Activated CD4-positive, alpha-beta T cell treated with anti-CD3 and anti-CD28 coated beads, Interleukin-2, amount 10 ng/mL, durations not matched to agents 24 days and 14 days (primary cell): ENCODE results near the gene NRG3. TPM values are rescaled to one million over a fixed set of nuclear protein-coding genes. Genes with fewer than 3 reads are reported as not detected.

ENCODE experiments used
- DNase-seq: peaks from one replicate; pipeline ENCODE4 v3.0.0; 2022
- H3K27ac Mint-ChIP-seq: one replicate; pipeline ENCODE4 v1.8.0; 2022; ENCODE audit warnings: mild to moderate bottlenecking, mixed read lengths
- H3K27me3 Mint-ChIP-seq: one replicate; pipeline ENCODE4 v1.8.0; 2022; ENCODE audit warnings: mixed read lengths
- H3K36me3 Mint-ChIP-seq: one replicate; pipeline ENCODE4 v1.8.0; 2022; ENCODE audit warnings: low read depth, mild to moderate bottlenecking, mixed read lengths
- H3K4me1 Mint-ChIP-seq: one replicate; pipeline ENCODE4 v1.8.0; 2021; ENCODE audit warnings: mixed read lengths
- H3K4me3 Mint-ChIP-seq: one replicate; pipeline ENCODE4 v1.8.0; 2022; ENCODE audit warnings: mild to moderate bottlenecking, moderate library complexity, mixed read lengths
- H3K9me3 Mint-ChIP-seq: one replicate; pipeline ENCODE4 v1.8.0; 2021; ENCODE audit warnings: mixed read lengths
- intact Hi-C: fragments of 100-400 bp; cut with micrococcal nuclease; formaldehyde crosslinking; loops from one replicate; pipeline ENCODE4 v1.15.1; 2023
- total RNA-seq: library from RNA; stranded (reverse); gene quantifications from 2 replicates; pipeline ENCODE4 v1.2.3, GENCODE V29; 2022

Gene NRG3
- total RNA-seq, 1 donor from 2014 or later, result not detected

- Mint-ChIP-seq H3K4me3 (no peak overlapping the region), H3K4me1 (no peaks in the 10 kb centered on the region), H3K9me3 (no peaks in the 10 kb centered on the region), H3K27me3 (no peaks in the 10 kb centered on the region), H3K36me3 (no peaks in the 10 kb centered on the region), H3K27ac (no peak overlapping the region)
- intact Hi-C loops, result no loop called here
- DNase-seq, result no peak
Measured at GRCh38 chr10:81957976-81958375, 83.0 kb downstream of the NRG3 start.

GRCh38 chr10:81959016-81959415 is 84.0 kb downstream of the NRG3 start:
- Mint-ChIP-seq H3K27me3 (no peaks in the 10 kb centered on the region), H3K4me3 (no peak overlapping the region), H3K27ac (no peak overlapping the region), H3K36me3 (no peaks in the 10 kb centered on the region), H3K4me1 (no peaks in the 10 kb centered on the region), H3K9me3 (no peaks in the 10 kb centered on the region)
- no peak for DNase-seq
- intact Hi-C loops, result no loop called here

- DNase-seq, result no peak
- Mint-ChIP-seq H3K27ac (no peak overlapping the region), H3K4me3 (no peak overlapping the region), H3K9me3 (no peaks in the 10 kb centered on the region), H3K36me3 (no peaks in the 10 kb centered on the region), H3K27me3 (no peaks in the 10 kb centered on the region), H3K4me1 (no peaks in the 10 kb centered on the region)
- intact Hi-C loops, result no loop called here
Measured at GRCh38 chr10:81961451-81962184, 86.6 kb downstream of the NRG3 start.

- H3K4me1 Mint-ChIP-seq, result no peaks in the 10 kb centered on the region
- no peak for DNase-seq
- H3K27me3 Mint-ChIP-seq, result no peaks in the 10 kb centered on the region
- no peak overlapping the region for H3K27ac Mint-ChIP-seq
- intact Hi-C loops, result no loop called here
- no peaks in the 10 kb centered on the region for H3K36me3 Mint-ChIP-seq
- H3K9me3 Mint-ChIP-seq, result no peaks in the 10 kb centered on the region
- no peak overlapping the region for H3K4me3 Mint-ChIP-seq
Measured at GRCh38 chr10:81963606-81964005, 88.6 kb downstream of the NRG3 start.

DNA sequence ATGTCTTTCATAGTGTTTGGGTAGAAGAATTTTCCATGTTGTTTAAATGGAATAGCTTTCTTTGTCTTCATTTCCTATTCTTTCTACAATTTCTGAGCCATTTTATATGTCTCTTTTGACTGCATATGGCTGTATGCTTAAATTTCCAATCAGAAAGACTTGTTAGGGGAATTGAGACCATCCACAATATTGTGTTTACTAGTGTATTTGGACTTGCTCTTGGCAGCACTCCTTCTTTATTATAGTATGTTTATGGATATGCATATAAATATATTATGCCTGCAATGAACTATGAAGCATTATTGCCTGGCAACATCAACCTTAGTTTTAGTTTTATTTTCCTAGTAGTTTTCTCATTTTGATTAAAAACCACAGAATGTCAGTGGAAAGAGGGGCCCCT is 92.7 kb downstream of the NRG3 start:
- Mint-ChIP-seq H3K9me3 (peaks cover 7% of the 10 kb centered on the region), H3K27ac (no peak overlapping the region), H3K4me3 (no peak overlapping the region), H3K27me3 (no peaks in the 10 kb centered on the region), H3K4me1 (no peaks in the 10 kb centered on the region), H3K36me3 (no peaks in the 10 kb centered on the region)
- DNase-seq, result no peak
- intact Hi-C loops, result no loop called here

GRCh38 chr10:81969136-81969535 is 94.1 kb downstream of the NRG3 start:
- intact Hi-C loops, result no loop called here
- Mint-ChIP-seq H3K36me3 (no peaks in the 10 kb centered on the region), H3K9me3 (peaks cover 7% of the 10 kb centered on the region), H3K27ac (no peak overlapping the region), H3K4me1 (no peaks in the 10 kb centered on the region), H3K27me3 (no peaks in the 10 kb centered on the region), H3K4me3 (no peak overlapping the region)
- no peak for DNase-seq

GRCh38 chr10:81978238-81978637 is 103.2 kb downstream of the NRG3 start:
- intact Hi-C loops, result no loop called here
- Mint-ChIP-seq H3K9me3 (peaks cover 4% of the 10 kb centered on the region), H3K4me1 (no peaks in the 10 kb centered on the region), H3K27ac (no peak overlapping the region), H3K36me3 (no peaks in the 10 kb centered on the region), H3K4me3 (no peak overlapping the region), H3K27me3 (no peaks in the 10 kb centered on the region)
- DNase-seq, result no peak

- intact Hi-C loops, result no loop called here
Measured at GRCh38 chr10:81981724-81982123, 106.7 kb downstream of the NRG3 start.

GRCh38 chr10:81984428-81984827 is 109.4 kb downstream of the NRG3 start:
- H3K27ac Mint-ChIP-seq, result no peak overlapping the region
- no peak overlapping the region for H3K4me3 Mint-ChIP-seq

More at GRCh38 chr10:81981724-81982123, 106.7 kb downstream of the NRG3 start:
- Mint-ChIP-seq H3K4me1 (no peaks in the 10 kb centered on the region), H3K27ac (no peak overlapping the region), H3K9me3 (peaks cover 4% of the 10 kb centered on the region), H3K4me3 (no peak overlapping the region), H3K27me3 (no peaks in the 10 kb centered on the region), H3K36me3 (no peaks in the 10 kb centered on the region)
- no peak for DNase-seq

GRCh38 chr10:81995254-81995653 is 120.3 kb downstream of the NRG3 start:
- Mint-ChIP-seq H3K27ac (no peak overlapping the region), H3K27me3 (no peaks in the 10 kb centered on the region), H3K4me3 (no peak overlapping the region), H3K36me3 (no peaks in the 10 kb centered on the region), H3K4me1 (no peaks in the 10 kb centered on the region), H3K9me3 (no peaks in the 10 kb centered on the region)
- DNase-seq, result no peak
- intact Hi-C loops, result no loop called here

More at GRCh38 chr10:81984428-81984827, 109.4 kb downstream of the NRG3 start:
- Mint-ChIP-seq H3K9me3 (peaks cover 4% of the 10 kb centered on the region), H3K4me1 (no peaks in the 10 kb centered on the region), H3K27me3 (no peaks in the 10 kb centered on the region), H3K36me3 (no peaks in the 10 kb centered on the region)
- no peak for DNase-seq
- intact Hi-C loops, result no loop called here

DNA sequence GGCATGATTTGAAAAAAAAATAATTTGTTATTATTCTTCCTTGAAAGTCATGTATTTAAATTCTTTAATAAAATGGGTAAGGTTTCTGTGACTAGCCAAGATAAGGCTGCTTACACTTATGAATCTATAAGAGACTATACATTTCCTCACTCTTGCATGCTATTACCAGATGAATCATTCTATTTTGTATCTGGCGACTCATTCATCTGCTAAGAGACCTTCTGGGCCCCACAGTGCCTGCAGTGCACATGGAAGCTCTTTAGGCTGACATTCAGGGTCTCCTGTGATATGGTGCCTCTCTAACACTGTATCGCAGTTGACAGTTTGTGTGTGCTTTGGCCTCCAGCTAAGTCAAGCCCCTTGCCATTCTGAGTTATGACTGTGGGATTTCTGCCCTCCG is 121.9 kb downstream of the NRG3 start:
- H3K36me3 Mint-ChIP-seq, result no peaks in the 10 kb centered on the region
- H3K4me1 Mint-ChIP-seq, result no peaks in the 10 kb centered on the region
- no peak for DNase-seq
- intact Hi-C loops, result no loop called here
- H3K27me3 Mint-ChIP-seq, result no peaks in the 10 kb centered on the region
- H3K27ac Mint-ChIP-seq, result no peak overlapping the region
- H3K4me3 Mint-ChIP-seq, result no peak overlapping the region
- no peaks in the 10 kb centered on the region for H3K9me3 Mint-ChIP-seq

DNA sequence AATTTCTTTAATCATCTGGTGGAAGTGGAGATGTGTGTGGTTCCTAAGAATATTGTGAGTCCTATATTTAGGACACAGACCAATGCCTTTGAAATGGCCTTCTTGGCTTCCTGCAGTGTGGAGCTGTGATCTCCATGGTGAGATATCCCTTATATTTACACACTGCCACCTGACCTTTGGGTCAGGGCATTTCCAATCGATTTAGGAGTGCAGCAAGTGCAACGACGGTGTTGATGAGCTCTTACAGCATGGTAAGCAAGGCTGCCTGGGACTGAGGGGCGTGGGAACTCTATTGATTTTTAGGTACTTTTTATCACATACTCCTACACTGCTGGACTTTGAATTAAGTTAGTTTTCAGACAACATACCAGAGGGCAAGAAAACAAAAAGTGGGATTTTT is 146.0 kb downstream of the NRG3 start:
- Mint-ChIP-seq H3K27ac (no peak overlapping the region), H3K4me1 (no peaks in the 10 kb centered on the region), H3K9me3 (peaks cover 5% of the 10 kb centered on the region), H3K4me3 (no peak overlapping the region), H3K27me3 (no peaks in the 10 kb centered on the region), H3K36me3 (no peaks in the 10 kb centered on the region)
- intact Hi-C loops, result no loop called here
- DNase-seq, result no peak

DNA sequence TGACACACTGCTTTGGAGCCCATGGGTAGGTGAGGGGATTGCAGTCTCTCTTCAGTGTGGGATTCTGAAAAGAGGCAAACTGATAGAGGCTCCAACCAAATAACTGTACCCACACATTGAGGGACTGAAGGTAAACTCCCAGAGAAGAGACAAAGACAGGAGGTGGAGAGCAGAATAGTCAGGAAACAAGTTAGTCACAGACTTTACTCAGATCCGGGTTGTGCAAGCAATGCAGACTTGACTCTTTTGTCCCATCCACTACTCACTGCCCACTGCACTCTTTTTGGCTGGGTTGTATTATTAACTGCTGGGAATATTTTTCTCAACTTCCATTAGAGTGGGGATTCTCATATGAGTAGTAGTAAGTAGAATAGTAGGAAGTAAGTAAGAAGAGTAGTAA is 152.7 kb downstream of the NRG3 start:
- intact Hi-C loops, result no loop called here
- H3K27ac Mint-ChIP-seq, result no peak overlapping the region
- no peak overlapping the region for H3K4me3 Mint-ChIP-seq
- no peaks in the 10 kb centered on the region for H3K4me1 Mint-ChIP-seq
- no peaks in the 10 kb centered on the region for H3K27me3 Mint-ChIP-seq
- no peak for DNase-seq
- peaks cover 5% of the 10 kb centered on the region for H3K9me3 Mint-ChIP-seq
- no peaks in the 10 kb centered on the region for H3K36me3 Mint-ChIP-seq

GRCh38 chr10:82037076-82037475 is 162.1 kb downstream of the NRG3 start:
- intact Hi-C loops, result no loop called here
- Mint-ChIP-seq H3K4me3 (no peak overlapping the region), H3K9me3 (peaks cover 3% of the 10 kb centered on the region), H3K27ac (no peak overlapping the region), H3K4me1 (no peaks in the 10 kb centered on the region), H3K27me3 (no peaks in the 10 kb centered on the region), H3K36me3 (no peaks in the 10 kb centered on the region)
- DNase-seq, result no peak

DNA sequence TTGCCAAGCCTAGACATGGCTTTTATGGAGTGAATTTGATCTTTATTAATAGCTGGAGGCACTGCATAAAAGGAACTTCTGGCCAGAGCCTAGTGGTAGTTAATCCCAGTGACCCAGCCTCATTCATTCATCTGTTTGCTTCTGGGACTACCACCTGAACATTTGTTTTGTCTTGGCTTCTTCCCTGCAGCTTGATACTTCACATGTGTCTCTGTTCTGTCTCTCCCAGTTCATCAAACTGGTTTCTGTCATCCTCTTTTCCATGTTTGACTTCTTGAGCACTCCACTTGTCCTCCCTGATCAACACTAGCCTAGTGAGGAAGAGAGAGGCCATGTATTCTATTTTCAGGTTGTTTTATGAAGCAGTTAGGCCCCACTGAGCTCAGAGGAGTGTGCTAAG is 163.6 kb downstream of the NRG3 start:
- H3K27me3 Mint-ChIP-seq, result no peaks in the 10 kb centered on the region
- no peaks in the 10 kb centered on the region for H3K36me3 Mint-ChIP-seq
- peaks cover 3% of the 10 kb centered on the region for H3K9me3 Mint-ChIP-seq
- no peak overlapping the region for H3K4me3 Mint-ChIP-seq
- H3K4me1 Mint-ChIP-seq, result no peaks in the 10 kb centered on the region
- no peak overlapping the region for H3K27ac Mint-ChIP-seq
- intact Hi-C loops, result no loop called here
- DNase-seq, result no peak
